T-cell (primary cell): ENCODE results near the gene FAM72D. TPM values are rescaled to one million over a fixed set of nuclear protein-coding genes. Genes with fewer than 3 reads are reported as not detected.
"Not testable (repeated sequence)": the region's sequence is repeated elsewhere in the genome, so short reads cannot be mapped to it uniquely, and the experiment has no call there.

Source experiments
- ATAC-seq, 4 experiments: fragments of 200-7000 bp in 3 of 4; fragments of 150-1000 bp in 1 of 4; cut with Tn5 transposase; replicated peaks in 1 of 4; 1 replicate in 3 of 4; 2 replicates in 1 of 4; pipeline ENCODE4 v1.10.0; 2021; ENCODE audit warnings: moderate library complexity in 3 of 4, mild to moderate bottlenecking in 2 of 4, moderate number of reproducible peaks in 1 of 4
- CTCF ChIA-PET, 2 donors: fragments of 300-600 bp; sonication (Branson Sonifier 250); formaldehyde crosslinking; loops; one replicate each; lab custom pipeline; 2022; ENCODE audit warnings: antibody characterized with exemption in 2 of 2; lab: Charles Lee
- POLR2A ChIA-PET, 2 donors: fragments of 300-600 bp; sonication (Branson Sonifier 250); formaldehyde crosslinking; loops; one replicate each; lab custom pipeline; 2022; ENCODE audit warnings: antibody characterized with exemption in 2 of 2; lab: Charles Lee
- DNase-seq, 35 experiments: peaks; one replicate each; pipeline versions ENCODE4 v3.0.0 to v3.0.0-alpha.2; 2013 to 2023
- H3K27ac ChIP-seq: one replicate; pipeline ENCODE4 v1.5.1; 2013; ENCODE audit warnings: low read length
- H3K27me3 ChIP-seq, 2 experiments: replicated peaks in 1 of 2; 1 replicate in 1 of 2; 2 replicates in 1 of 2; pipeline versions ENCODE4 v1.6.1 to v1.7.0; 2013; ENCODE audit warnings: low read length in 1 of 2, mixed read lengths in 1 of 2; ENCODE audit not compliant: control insufficient read depth in 2 of 2, insufficient read depth in 2 of 2; ENCODE audit errors: extremely low read depth in 1 of 2
- H3K36me3 ChIP-seq, 2 donors: 1 replicate in 1 of 2; 2 replicates in 1 of 2; pipeline versions ENCODE4 v1.6.1 to v1.7.0; 2013; ENCODE audit warnings: low read length in 1 of 2; ENCODE audit not compliant: control insufficient read depth in 2 of 2, insufficient read depth in 1 of 2; ENCODE audit errors: extremely low read depth in 1 of 2
- H3K4me1 ChIP-seq, 2 experiments: 1 replicate in 1 of 2; 2 replicates in 1 of 2; pipeline versions ENCODE4 v1.6.1 to v1.7.0; 2013; ENCODE audit warnings: low read length in 2 of 2, mixed read lengths in 1 of 2; ENCODE audit not compliant: insufficient read depth in 2 of 2, control insufficient read depth in 1 of 2; ENCODE audit errors: extremely low read depth in 1 of 2
- H3K4me3 ChIP-seq, 2 donors: 1 replicate in 1 of 2; 2 replicates in 1 of 2; pipeline versions ENCODE4 v1.5.1 to v1.7.0; 2013; ENCODE audit warnings: mild to moderate bottlenecking in 2 of 2, low read length in 1 of 2, moderate library complexity in 1 of 2; ENCODE audit not compliant: control insufficient read depth in 1 of 2; ENCODE audit errors: extremely low read depth in 1 of 2
- H3K9me3 ChIP-seq: 2 replicates; pipeline ENCODE4 v1.7.0; 2013
- H3K27ac Mint-ChIP-seq, 2 donors: one replicate each; pipeline ENCODE4 v1.8.0; 2020 to 2021; ENCODE audit warnings: mild to moderate bottlenecking in 2 of 2, mixed read lengths in 2 of 2
- H3K27me3 Mint-ChIP-seq, 2 donors: one replicate each; pipeline ENCODE4 v1.8.0; 2021 to 2022; ENCODE audit warnings: mixed read lengths in 2 of 2
- H3K36me3 Mint-ChIP-seq: one replicate; pipeline ENCODE4 v1.8.0; 2021; ENCODE audit warnings: mixed read lengths
- H3K4me1 Mint-ChIP-seq, 3 donors: one replicate each; pipeline ENCODE4 v1.8.0; 2020 to 2022; ENCODE audit warnings: mixed read lengths in 3 of 3, mild to moderate bottlenecking in 1 of 3
- H3K4me3 Mint-ChIP-seq, 3 donors: one replicate each; pipeline ENCODE4 v1.8.0; 2020 to 2022; ENCODE audit warnings: mild to moderate bottlenecking in 3 of 3, mixed read lengths in 3 of 3, moderate library complexity in 3 of 3
- H3K9me3 Mint-ChIP-seq, 3 donors: one replicate each; pipeline ENCODE4 v1.8.0; 2020 to 2022; ENCODE audit warnings: mixed read lengths in 3 of 3
- WGBS: methylation state at CpG from one replicate; pipeline ENCODE4 v1.1.5; 2013; ENCODE audit warnings: missing lambda C conversion rate; ENCODE audit not compliant: insufficient coverage; 5-methylcytosine and 5-hydroxymethylcytosine counted together
- total RNA-seq, 35 experiments: library from RNA in 6 of 35; stranded (reverse) in 6 of 35; fragments of 120-200 nt in 1 of 35; gene quantifications; one replicate each; pipeline versions ENCODE4 v1.2.1 to v1.2.4 and lab custom pipeline; 2013 to 2026

The FAM72D gene
- total RNA-seq (under 1 TPM in 1 of 5 donors, not detected in 4; 0.09 TPM), total RNA-seq (lab: John Stamatoyannopoulos, UW) (0 to 1.6 (median 0) reads per million in 29 experiments)
- not detected for total RNA-seq (2013)

GRCh38 chr1:145095284-145096057 lies at the start of gene FAM72D, which contains the start of gene SRGAP2B:
TSS of gene FAM72D (plus strand) at chr1:145095974. CDS start at chr1:145096848, 874 bp downstream.
TSS of gene SRGAP2B (minus strand) at chr1:145095328. CDS start at chr1:145092901, 2,427 bp downstream.
- H3K27me3 ChIP-seq, DNase-seq, POLR2A ChIA-PET, H3K36me3 ChIP-seq, H3K4me1 ChIP-seq, H3K36me3 Mint-ChIP-seq, H3K27ac ChIP-seq, H3K9me3 ChIP-seq, H3K27me3 Mint-ChIP-seq, H3K4me1 Mint-ChIP-seq, CTCF ChIA-PET, H3K27ac Mint-ChIP-seq, H3K9me3 Mint-ChIP-seq: not testable (repeated sequence)
- peak within 1 kb of the TSS in 1 of 3 donors; percentile 56 for H3K4me3 Mint-ChIP-seq
- peak within 1 kb of the TSS in 1 of 2 donors; percentile 45 for H3K4me3 ChIP-seq
- peak; percentile 81 to 84 (median 82) for ATAC-seq
- no CpG with 5 or more reads among the region's 47 CpGs for WGBS

DNA sequence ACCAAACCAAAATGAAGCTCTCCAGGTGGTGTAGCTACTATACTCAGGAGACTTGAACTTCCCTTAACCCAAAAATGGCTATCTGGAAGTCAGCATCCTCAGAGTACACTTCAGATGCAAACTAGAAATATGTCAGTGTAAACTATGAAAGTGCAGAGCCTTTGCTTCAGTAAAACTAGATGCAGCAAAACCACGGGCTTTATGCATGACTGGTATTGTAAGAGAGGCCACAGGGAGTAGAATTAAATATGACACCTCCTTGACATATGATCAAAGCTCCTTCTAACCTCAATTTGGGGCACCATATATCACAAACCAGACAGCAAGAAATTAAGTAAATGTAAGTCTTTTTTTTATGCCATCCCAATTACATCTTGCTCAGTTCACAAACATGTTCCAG lies 48.2 kb upstream of the FAM72D start:
- no CpG with 5 or more reads among the region's 1 CpG for WGBS
- H3K27me3 Mint-ChIP-seq, ATAC-seq, H3K36me3 Mint-ChIP-seq, DNase-seq, H3K4me1 Mint-ChIP-seq, H3K36me3 ChIP-seq, POLR2A ChIA-PET, H3K4me3 Mint-ChIP-seq, H3K9me3 ChIP-seq, H3K4me1 ChIP-seq, H3K27ac ChIP-seq, H3K4me3 ChIP-seq, H3K9me3 Mint-ChIP-seq, CTCF ChIA-PET, H3K27ac Mint-ChIP-seq, H3K27me3 ChIP-seq: not testable (repeated sequence)

- H3K9me3 ChIP-seq, CTCF ChIA-PET, DNase-seq, POLR2A ChIA-PET, H3K36me3 ChIP-seq, H3K4me3 ChIP-seq, H3K4me1 ChIP-seq, H3K27ac Mint-ChIP-seq, ATAC-seq, H3K27me3 Mint-ChIP-seq, H3K9me3 Mint-ChIP-seq, H3K27me3 ChIP-seq, H3K27ac ChIP-seq, H3K4me3 Mint-ChIP-seq, H3K36me3 Mint-ChIP-seq, H3K4me1 Mint-ChIP-seq: not testable (repeated sequence)
- WGBS: no CpG with 5 or more reads among the region's 6 CpGs
These were observed 47.5 kb upstream of the FAM72D start for GRCh38 chr1:145048181-145048856.

- no CpG with 5 or more reads among the region's 10 CpGs for WGBS
- POLR2A ChIA-PET, H3K27me3 Mint-ChIP-seq, H3K36me3 Mint-ChIP-seq, CTCF ChIA-PET, H3K36me3 ChIP-seq, ATAC-seq, H3K4me1 Mint-ChIP-seq, H3K4me3 ChIP-seq, H3K9me3 Mint-ChIP-seq, H3K4me3 Mint-ChIP-seq, H3K4me1 ChIP-seq, H3K27me3 ChIP-seq, H3K9me3 ChIP-seq, H3K27ac Mint-ChIP-seq, H3K27ac ChIP-seq, DNase-seq: not testable (repeated sequence)
These were observed 43.6 kb upstream of the FAM72D start for GRCh38 chr1:145052019-145052776.

GRCh38 chr1:145053428-145053827 lies 42.3 kb upstream of the FAM72D start:
- H3K27me3 Mint-ChIP-seq, H3K9me3 ChIP-seq, H3K27me3 ChIP-seq, H3K9me3 Mint-ChIP-seq, H3K4me1 ChIP-seq, H3K36me3 ChIP-seq, POLR2A ChIA-PET, DNase-seq, H3K4me3 ChIP-seq, H3K4me1 Mint-ChIP-seq, H3K4me3 Mint-ChIP-seq, H3K27ac ChIP-seq, ATAC-seq, H3K27ac Mint-ChIP-seq, CTCF ChIA-PET, H3K36me3 Mint-ChIP-seq: not testable (repeated sequence)
- no CpG with 5 or more reads among the region's 4 CpGs for WGBS

DNA sequence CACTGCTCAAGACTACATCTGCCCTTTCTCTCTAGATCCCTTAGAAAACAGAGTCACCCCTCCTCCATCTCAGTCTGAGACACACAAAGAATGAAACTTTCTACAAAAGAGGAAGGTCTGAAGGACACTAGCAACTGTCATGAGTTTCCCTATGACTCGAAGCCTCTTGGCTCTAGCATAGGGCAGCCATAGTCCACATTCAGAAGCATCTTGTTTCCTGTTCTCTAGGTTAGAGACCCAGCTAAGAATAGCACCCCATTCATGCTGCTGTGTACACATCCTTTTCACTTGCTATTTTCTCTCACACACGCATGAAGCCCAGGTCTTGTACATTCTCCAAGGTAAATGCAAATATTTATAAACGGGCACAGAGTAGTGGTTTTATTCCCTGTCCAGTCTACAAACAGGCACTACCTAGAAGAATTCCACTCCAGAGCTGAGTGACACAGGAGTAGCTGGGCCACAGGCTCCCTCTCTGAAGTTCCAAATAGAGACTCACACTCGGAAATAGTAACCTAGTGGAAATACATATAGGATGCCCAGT lies 40.5 kb upstream of the FAM72D start:
- ATAC-seq: peak in 1 of 4 experiments; percentile 32
- no CpG with 5 or more reads among the region's 4 CpGs for WGBS
- not testable (repeated sequence) for H3K27ac ChIP-seq

More for the DNA sequence above, 40.5 kb upstream of the FAM72D start:
- H3K36me3 Mint-ChIP-seq, H3K4me1 Mint-ChIP-seq, H3K4me1 ChIP-seq, H3K36me3 ChIP-seq, POLR2A ChIA-PET, H3K27me3 ChIP-seq, H3K27ac Mint-ChIP-seq, H3K4me3 ChIP-seq, H3K4me3 Mint-ChIP-seq, CTCF ChIA-PET, H3K9me3 Mint-ChIP-seq, H3K27me3 Mint-ChIP-seq, H3K9me3 ChIP-seq, DNase-seq: not testable (repeated sequence)
